Stomach (tissue), 4 donors: ENCODE measurements around the gene ZBTB3.

Experiments
- EP300 ChIP-seq: sonication (generic); formaldehyde crosslinking; IDR thresholded peaks from one replicate; pipeline ENCODE4 v1.6.1; 2017; ENCODE audit warnings: antibody characterized with exemption
- POLR2A ChIP-seq, 4 donors: fragments of 450-650 bp; IDR thresholded peaks; one replicate each; pipeline ENCODE4 v1.6.1; 2016; ENCODE audit warnings: antibody characterized with exemption in 4 of 4, control low read depth in 2 of 4, mild to moderate bottlenecking in 1 of 4, moderate library complexity in 1 of 4
- POLR2AphosphoS5 ChIP-seq, 3 donors: sonication (generic); formaldehyde crosslinking; IDR thresholded peaks; one replicate each; pipeline ENCODE4 v1.6.1; 2016; ENCODE audit warnings: antibody characterized with exemption in 3 of 3
- TF ChIP-seq, protein P1 (sequence below), 7 experiments: fragments of 450-650 bp in 4 of 7; fragments of 200-600 bp in 3 of 7; sonication (generic) in 3 of 7; IDR thresholded peaks; one replicate each; pipeline ENCODE4 v1.5.1; 2016 to 2019; ENCODE audit warnings: antibody characterized with exemption in 7 of 7, control low read depth in 2 of 7, mild to moderate bottlenecking in 1 of 7

DNA sequence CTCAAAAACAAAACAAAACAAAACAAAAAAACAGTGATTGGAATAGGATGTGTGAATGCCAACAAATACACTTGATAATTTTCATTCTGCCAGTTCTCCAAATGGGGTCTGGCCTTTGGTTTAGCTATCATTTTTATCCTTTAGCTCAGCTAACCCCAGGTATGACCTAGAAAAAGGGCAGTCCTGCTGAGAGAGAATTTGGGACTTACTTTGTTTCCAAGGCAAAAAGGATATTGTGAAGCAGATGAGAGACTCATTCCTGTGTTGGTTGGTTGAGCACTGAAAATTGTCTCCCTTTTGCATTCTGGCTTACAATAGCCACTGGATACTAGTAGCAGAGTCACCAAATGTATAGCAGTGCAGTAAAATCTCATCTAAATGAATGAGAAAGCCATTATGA is 16.8 kb downstream of the ZBTB3 start:
- TF ChIP-seq POLR2AphosphoS5 (IDR thresholded peaks at IDR 0.05): no peak
- TF ChIP-seq, protein P1, sequence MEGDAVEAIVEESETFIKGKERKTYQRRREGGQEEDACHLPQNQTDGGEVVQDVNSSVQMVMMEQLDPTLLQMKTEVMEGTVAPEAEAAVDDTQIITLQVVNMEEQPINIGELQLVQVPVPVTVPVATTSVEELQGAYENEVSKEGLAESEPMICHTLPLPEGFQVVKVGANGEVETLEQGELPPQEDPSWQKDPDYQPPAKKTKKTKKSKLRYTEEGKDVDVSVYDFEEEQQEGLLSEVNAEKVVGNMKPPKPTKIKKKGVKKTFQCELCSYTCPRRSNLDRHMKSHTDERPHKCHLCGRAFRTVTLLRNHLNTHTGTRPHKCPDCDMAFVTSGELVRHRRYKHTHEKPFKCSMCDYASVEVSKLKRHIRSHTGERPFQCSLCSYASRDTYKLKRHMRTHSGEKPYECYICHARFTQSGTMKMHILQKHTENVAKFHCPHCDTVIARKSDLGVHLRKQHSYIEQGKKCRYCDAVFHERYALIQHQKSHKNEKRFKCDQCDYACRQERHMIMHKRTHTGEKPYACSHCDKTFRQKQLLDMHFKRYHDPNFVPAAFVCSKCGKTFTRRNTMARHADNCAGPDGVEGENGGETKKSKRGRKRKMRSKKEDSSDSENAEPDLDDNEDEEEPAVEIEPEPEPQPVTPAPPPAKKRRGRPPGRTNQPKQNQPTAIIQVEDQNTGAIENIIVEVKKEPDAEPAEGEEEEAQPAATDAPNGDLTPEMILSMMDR (IDR thresholded peaks at IDR 0.05): no peak
- TF ChIP-seq POLR2A (IDR thresholded peaks at IDR 0.05): no peak
- no peak for TF ChIP-seq EP300
